HG03575 (cell line): ENCODE results near the gene EWSR1.

Experiments used
- ATAC-seq: cut with Tn5 transposase; IDR thresholded peaks from one replicate; pipeline ENCODE4 v1.9.1; 2021; ENCODE audit not compliant: unreplicated experiment, insufficient number of reproducible peaks, low FRiP score; ENCODE audit errors: extremely low read depth

The EWSR1 gene

GRCh38 chr22:29330291-29330690 is 62.2 kb downstream of the EWSR1 start:
- no peak for ATAC-seq

DNA sequence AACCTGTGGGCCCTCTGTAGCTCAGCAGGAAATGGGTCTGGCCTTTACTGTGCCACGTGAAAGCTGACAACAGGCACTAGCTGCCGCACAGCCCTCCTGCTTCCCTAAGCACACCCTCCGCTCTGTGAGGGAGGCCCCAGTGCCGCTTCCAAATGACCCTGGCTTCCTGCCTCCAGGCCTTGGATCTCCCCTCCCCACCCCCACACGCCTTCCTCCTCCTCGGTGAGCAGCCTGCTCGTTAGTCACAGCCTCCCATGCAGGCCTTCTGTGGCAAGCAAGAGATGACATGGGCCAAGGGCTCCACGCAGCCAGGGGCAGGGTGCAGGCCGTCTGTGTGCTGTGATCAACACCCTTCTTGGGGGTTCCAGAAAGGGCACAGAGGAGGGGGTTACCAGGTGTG is 62.7 kb downstream of the EWSR1 start:
- ATAC-seq, result no peak

DNA sequence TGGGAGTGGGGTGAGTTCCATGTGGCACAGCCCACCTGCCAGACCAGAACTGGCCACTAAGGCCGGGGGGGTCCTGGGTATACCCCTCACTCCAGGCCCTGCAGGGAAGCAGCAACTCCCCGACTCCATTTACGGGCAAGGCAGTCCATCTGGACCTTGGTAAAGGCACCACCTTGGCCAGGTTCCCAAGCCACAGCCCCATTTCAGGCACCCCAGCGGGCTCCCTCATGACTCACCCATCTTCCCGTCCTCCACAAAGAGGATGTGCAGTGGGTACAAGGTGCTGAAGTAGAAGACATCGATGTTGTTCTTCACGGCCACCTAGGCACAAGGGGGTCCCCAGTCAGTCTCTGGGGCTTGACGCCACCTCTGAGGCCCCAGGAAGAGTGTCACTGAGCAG is 63.1 kb downstream of the EWSR1 start:
- ATAC-seq, result no peak

- no peak for ATAC-seq
Measured at GRCh38 chr22:29331658-29332300, 63.7 kb downstream of the EWSR1 start.

- ATAC-seq, result no peak
Measured at GRCh38 chr22:29332886-29333496, 64.9 kb downstream of the EWSR1 start.

DNA sequence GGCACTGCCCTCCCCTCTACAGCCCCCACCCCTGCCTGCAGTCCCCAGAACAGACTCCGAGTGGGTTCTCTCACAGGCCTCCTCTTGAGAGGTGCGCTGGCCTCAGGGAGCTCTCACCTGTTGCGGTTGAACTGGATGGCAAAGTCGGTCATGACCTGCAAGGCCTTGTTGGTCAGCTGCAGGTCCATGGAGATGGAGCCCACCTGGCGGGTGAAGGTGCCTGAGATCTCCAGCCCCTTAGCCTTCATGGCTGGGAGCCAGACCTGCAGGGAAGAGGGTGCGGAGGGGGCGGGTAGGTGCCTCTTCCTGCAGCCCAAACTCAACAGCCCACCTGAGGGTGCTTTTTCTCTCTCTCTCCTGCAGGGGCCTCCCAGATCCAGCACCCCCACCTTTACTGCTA is 66.1 kb downstream of the EWSR1 start:
- no peak for ATAC-seq

- ATAC-seq, result no peak
Measured at GRCh38 chr22:29334696-29335344, 66.8 kb downstream of the EWSR1 start.

DNA sequence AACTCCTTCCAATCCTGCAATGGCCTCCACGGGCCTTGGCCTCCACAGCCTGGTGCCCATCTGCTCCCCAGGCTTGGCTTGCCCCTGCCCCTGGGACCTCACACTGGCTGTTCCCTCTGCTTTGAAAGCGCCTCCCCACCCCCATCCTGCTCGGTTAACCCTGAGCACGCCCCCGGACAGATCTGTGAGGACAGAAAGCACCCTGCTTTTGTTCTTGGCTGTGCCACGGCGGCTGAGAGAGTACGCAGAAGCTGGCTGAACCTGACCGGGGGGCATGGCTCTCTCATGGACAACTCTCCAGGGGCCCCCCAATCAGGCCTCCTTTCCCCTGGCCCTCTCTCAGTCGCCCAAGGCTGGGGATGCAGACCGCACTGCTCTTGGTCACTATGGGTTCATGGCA is 67.6 kb downstream of the EWSR1 start:
- ATAC-seq, result no peak

DNA sequence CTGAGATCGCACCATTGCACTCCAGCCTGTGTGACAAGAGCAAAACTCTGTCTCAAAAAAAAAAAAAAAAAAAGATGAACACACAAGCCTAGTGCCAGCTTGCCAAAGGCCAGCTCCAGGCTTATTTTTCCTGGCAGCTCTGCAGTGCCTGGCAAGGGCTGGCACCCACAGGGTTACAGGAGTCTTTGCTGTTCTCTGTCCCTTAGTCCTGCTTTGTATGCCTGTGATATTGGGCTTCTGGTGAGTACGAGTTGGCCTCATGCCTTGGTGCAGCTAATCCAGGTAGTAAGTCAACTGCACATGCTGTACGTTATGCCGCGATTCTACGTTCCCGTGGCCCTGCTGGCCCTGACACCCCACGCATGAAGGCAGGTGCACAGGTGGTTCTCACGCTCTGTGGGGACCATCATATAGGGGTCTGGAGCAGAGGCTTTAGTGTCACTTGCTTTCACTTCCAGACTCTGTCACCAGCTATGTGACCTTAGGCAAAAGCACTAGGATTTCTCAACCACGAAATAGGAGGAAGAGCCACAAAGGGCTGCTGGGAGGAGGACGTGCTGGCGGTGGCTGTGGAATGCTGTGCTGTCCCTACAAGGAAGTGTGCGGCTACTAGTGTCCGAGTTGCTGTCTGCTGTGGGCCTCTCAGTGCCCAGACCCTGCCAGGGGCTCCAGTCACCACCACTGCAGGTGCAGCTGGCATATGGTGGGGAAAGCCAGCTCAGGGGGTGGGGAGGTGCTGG is 68.9 kb downstream of the EWSR1 start:
- no peak for ATAC-seq

- no peak for ATAC-seq
Measured at GRCh38 chr22:29337631-29338284, 69.7 kb downstream of the EWSR1 start.

DNA sequence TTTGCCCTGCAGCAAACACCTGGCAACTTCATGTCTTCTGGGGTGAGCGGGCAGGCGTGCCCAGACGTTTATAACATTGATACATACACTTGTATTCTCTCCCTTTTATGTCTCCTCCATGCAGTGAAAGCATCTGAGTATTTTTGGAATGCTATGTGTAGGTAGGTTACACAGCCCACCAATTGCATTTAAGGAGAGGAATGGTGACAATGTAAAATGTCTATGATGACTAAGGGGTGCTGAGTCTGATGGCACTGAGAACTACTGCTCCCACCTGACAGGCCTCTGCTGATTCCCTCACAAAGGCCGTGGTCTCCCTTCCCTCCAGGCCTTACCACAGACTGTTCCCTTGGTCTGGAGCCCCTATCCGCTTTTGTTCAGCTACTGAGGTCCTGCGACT is 70.3 kb downstream of the EWSR1 start:
- ATAC-seq, result no peak

DNA sequence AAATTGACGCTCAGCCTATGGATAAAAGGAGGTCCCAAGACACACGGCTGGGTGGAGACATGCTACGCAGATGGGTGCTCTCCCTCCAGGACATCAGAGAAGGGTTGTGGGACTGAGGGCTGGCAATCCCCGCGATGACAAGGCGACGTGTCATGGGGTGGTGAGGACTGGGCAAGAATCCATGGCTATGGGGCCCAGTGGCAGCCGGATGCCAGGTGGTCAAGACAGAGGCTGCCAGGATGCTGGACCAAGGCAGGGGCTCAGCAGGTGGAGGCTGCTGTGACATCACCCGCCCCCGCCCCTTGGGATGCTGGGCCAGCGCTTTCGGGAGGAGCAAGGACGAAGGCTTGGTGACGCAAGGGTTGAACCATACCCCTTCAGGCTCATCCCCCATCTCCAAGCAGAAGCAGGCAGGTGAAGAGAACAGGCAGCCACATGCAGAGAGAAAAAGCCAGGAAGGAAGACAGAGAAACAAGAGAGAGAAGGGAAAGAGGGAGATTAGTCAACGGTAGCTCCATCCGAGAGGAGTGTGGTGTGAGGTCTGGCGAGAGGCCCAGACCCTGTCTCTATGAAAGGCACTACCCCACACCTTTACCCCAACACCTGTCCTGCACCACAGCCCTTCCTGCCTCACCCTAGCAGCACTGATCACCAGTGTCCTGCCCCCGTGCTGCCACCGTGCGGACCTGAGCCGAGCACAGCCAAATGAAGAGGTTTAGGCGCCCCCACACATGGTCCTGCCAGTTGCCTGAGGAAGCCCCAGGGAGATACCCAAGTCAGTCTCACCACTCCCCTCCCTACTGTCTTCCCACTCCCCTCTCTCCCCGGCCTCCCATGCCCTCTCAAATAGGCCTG is 71.5 kb downstream of the EWSR1 start:
- no peak for ATAC-seq

DNA sequence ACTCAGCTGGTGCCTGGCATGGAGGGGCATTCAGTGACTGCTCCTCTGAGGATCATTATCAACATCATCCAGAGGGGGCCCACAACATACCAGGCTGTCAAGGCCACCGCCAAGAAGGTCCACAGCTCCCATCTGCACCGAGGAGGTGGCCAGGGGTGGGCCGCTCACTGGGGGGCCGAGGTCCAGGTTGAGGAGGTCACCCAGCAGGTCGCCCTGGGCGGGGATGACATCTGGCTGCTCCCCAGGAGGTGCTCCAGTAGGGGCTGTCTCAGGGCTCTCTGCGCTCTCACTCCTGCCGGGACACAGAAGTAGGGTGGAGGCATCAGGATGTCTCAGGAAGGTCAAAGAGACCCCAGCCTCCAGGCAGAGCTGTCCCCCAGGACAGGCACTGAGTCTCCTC is 72.5 kb downstream of the EWSR1 start:
- no peak for ATAC-seq

DNA sequence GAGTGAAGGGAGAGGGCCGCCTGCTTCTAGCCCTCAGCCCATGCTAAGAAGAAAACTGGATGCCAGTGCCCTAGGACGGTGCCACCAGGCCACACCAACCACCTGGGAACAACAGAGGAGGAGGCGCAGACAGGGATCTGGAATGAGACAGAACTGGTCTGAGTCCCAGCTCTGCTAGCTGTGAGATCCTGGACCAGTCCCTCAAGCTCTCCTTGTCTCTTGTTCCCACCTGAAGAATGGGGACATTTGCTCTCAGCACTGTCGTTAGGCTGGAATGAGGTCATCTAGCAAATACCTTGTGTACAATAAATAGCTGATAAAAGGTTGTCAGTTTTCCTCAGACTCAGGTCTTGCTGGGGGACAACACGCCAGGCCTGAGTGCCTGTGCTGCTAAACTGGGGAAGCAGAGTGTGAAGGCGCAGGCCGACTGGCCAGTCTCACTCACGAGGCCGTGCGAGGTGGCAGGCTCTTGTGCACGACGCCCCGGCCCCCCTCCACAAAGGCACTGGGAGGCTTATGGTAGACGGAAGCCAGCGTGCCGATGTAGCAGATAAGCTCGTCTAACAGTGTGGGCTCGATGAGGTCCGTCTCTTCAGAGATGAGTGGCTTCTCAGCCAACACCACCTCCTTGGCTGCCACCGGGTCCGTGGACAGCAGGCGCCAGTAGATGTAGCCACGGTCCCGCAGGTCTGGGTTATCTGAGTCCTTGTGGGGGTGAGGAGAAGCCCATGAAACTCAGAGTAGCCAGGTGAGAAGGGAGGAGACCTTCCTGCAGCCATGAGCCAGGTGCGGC is 73.2 kb downstream of the EWSR1 start:
- ATAC-seq, result no peak

DNA sequence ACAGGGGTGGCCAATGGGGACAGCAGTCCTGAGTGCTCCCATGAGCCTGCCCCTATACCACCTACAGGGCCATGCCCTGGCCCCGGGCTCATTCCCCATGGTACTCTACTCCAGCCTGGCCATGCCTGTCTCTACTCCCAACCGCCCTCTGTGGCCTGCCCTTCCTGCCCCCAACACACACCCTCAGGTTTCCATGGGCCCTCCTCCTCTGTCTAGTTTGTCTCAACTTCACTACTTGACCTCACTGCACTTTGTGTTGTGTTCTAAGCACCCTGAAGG is 73.7 kb downstream of the EWSR1 start:
- no peak for ATAC-seq

GRCh38 chr22:29342177-29342576 is 74.1 kb downstream of the EWSR1 start:
- ATAC-seq, result no peak

GRCh38 chr22:29342577-29343312 is 74.7 kb downstream of the EWSR1 start:
- ATAC-seq, result no peak
